ENCODE measurements around the gene EYS.
"Not testable (repeated sequence)": the region's sequence is repeated elsewhere in the genome, so short reads cannot be mapped to it uniquely, and the experiment has no call there.

The EYS gene

GRCh38 chr6:65524232-65524631 lies 182.8 kb downstream of the EYS start:
- no peaks in the 10 kb centered on the region for H3K79me2 ChIP-seq (ENCODE audit: control insufficient read depth, low read length)
- no peaks in the 10 kb centered on the region for H3K9me3 ChIP-seq (ENCODE audit: control insufficient read depth, insufficient read depth, low read length)
- no peak overlapping the region for H3K4me2 ChIP-seq (ENCODE audit: low read length)
- no peak overlapping the region for H3K4me3 ChIP-seq (ENCODE audit: low read length)
- H3K9me2 ChIP-seq (replicated peaks; ENCODE audit: control insufficient read depth, low read length), result no peaks in the 10 kb centered on the region
- no peaks in the 10 kb centered on the region for H3K36me3 ChIP-seq (ENCODE audit: control insufficient read depth, low read length)
- H4K20me1 ChIP-seq (ENCODE audit: control insufficient read depth, insufficient read depth, low read depth, low read length), result no peaks in the 10 kb centered on the region
- H3F3A ChIP-seq (ENCODE audit: control insufficient read depth, insufficient read depth), result no peaks in the 10 kb centered on the region
- TF ChIP-seq EZH2phosphoT487 (IDR thresholded peaks at IDR 0.05; ENCODE audit: borderline replicate concordance, low read length) (no peak), CTCF (IDR thresholded peaks at IDR 0.05; ENCODE audit: low read depth, low read length, poor library complexity, severe bottlenecking) (no peak)
- H3K27me3 ChIP-seq (ENCODE audit: control insufficient read depth, low read length), result no peaks in the 10 kb centered on the region
- no peaks in the 10 kb centered on the region for H3K4me1 ChIP-seq (ENCODE audit: control insufficient read depth, low read length)
- H3K27ac ChIP-seq (ENCODE audit: low read depth, low read length), result no peak overlapping the region

GRCh38 chr6:65505736-65506135 lies 201.3 kb downstream of the EYS start:
- H3K4me2 ChIP-seq (ENCODE audit: low read length), result no peak overlapping the region
- no peaks in the 10 kb centered on the region for H3K79me2 ChIP-seq (ENCODE audit: control insufficient read depth, low read length)
- H4K20me1 ChIP-seq (ENCODE audit: control insufficient read depth, insufficient read depth, low read depth, low read length), result no peaks in the 10 kb centered on the region
- H3K9me2 ChIP-seq (replicated peaks; ENCODE audit: control insufficient read depth, low read length), result no peaks in the 10 kb centered on the region
- no peaks in the 10 kb centered on the region for H3K27me3 ChIP-seq (ENCODE audit: control insufficient read depth, low read length)
- H3F3A ChIP-seq (ENCODE audit: control insufficient read depth, insufficient read depth), result no peaks in the 10 kb centered on the region
- no peak overlapping the region for H3K27ac ChIP-seq (ENCODE audit: low read depth, low read length)
- H3K9me3 ChIP-seq (ENCODE audit: control insufficient read depth, insufficient read depth, low read length), result no peaks in the 10 kb centered on the region
- no peaks in the 10 kb centered on the region for H3K36me3 ChIP-seq (ENCODE audit: control insufficient read depth, low read length)
- H3K4me1 ChIP-seq (ENCODE audit: control insufficient read depth, low read length), result no peaks in the 10 kb centered on the region
- no peak overlapping the region for H3K4me3 ChIP-seq (ENCODE audit: low read length)
- TF ChIP-seq EZH2phosphoT487 (IDR thresholded peaks at IDR 0.05; ENCODE audit: borderline replicate concordance, low read length), result no peak
- TF ChIP-seq CTCF (IDR thresholded peaks at IDR 0.05; ENCODE audit: low read depth, low read length, poor library complexity, severe bottlenecking), result no peak

GRCh38 chr6:65501045-65501444 lies 206.0 kb downstream of the EYS start:
- TF ChIP-seq CTCF (IDR thresholded peaks at IDR 0.05; ENCODE audit: low read depth, low read length, poor library complexity, severe bottlenecking), result no peak
- TF ChIP-seq EZH2phosphoT487 (IDR thresholded peaks at IDR 0.05; ENCODE audit: borderline replicate concordance, low read length), result no peak
- no peak overlapping the region for H3K27ac ChIP-seq (ENCODE audit: low read depth, low read length)
- H3K9me2 ChIP-seq (replicated peaks; ENCODE audit: control insufficient read depth, low read length), result no peaks in the 10 kb centered on the region
- H3K4me2 ChIP-seq (ENCODE audit: low read length), result no peak overlapping the region
- H3F3A ChIP-seq (ENCODE audit: control insufficient read depth, insufficient read depth), result no peaks in the 10 kb centered on the region
- H3K9me3 ChIP-seq (ENCODE audit: control insufficient read depth, insufficient read depth, low read length), result no peaks in the 10 kb centered on the region
- H3K4me1 ChIP-seq (ENCODE audit: control insufficient read depth, low read length), result no peaks in the 10 kb centered on the region
- no peak overlapping the region for H3K4me3 ChIP-seq (ENCODE audit: low read length)
- no peaks in the 10 kb centered on the region for H3K27me3 ChIP-seq (ENCODE audit: control insufficient read depth, low read length)
- H3K36me3 ChIP-seq (ENCODE audit: control insufficient read depth, low read length), result no peaks in the 10 kb centered on the region
- no peaks in the 10 kb centered on the region for H4K20me1 ChIP-seq (ENCODE audit: control insufficient read depth, insufficient read depth, low read depth, low read length)
- H3K79me2 ChIP-seq (ENCODE audit: control insufficient read depth, low read length), result no peaks in the 10 kb centered on the region

GRCh38 chr6:65483652-65484051 lies 223.4 kb downstream of the EYS start:
- H3K4me3 ChIP-seq (ENCODE audit: low read length); H3K9me2 ChIP-seq (replicated peaks; ENCODE audit: control insufficient read depth, low read length); H3K79me2 ChIP-seq (ENCODE audit: control insufficient read depth, low read length); H3K4me1 ChIP-seq (ENCODE audit: control insufficient read depth, low read length); H3K9me3 ChIP-seq (ENCODE audit: control insufficient read depth, insufficient read depth, low read length); H4K20me1 ChIP-seq (ENCODE audit: control insufficient read depth, insufficient read depth, low read depth, low read length); H3K4me2 ChIP-seq (ENCODE audit: low read length); H3K36me3 ChIP-seq (ENCODE audit: control insufficient read depth, low read length); H3K27me3 ChIP-seq (ENCODE audit: control insufficient read depth, low read length); H3K27ac ChIP-seq (ENCODE audit: low read depth, low read length); H3F3A ChIP-seq (ENCODE audit: control insufficient read depth, insufficient read depth): not testable (repeated sequence)
